Measurements from ENCODE around the gene CP. TPM values are rescaled to one million over a fixed set of nuclear protein-coding genes. Genes with fewer than 3 reads are reported as not detected.
A peak's percentile ranks its signal among the peaks of the same experiment; 100 is the strongest.

CP gene
- total and polyA plus RNA-seq, 9 of the 15 experiments (the other 6 are each of a cell fraction or from before 2014, with no cell fraction given) = 0.30 to 0.75 TPM; not detected in 7

DNA sequence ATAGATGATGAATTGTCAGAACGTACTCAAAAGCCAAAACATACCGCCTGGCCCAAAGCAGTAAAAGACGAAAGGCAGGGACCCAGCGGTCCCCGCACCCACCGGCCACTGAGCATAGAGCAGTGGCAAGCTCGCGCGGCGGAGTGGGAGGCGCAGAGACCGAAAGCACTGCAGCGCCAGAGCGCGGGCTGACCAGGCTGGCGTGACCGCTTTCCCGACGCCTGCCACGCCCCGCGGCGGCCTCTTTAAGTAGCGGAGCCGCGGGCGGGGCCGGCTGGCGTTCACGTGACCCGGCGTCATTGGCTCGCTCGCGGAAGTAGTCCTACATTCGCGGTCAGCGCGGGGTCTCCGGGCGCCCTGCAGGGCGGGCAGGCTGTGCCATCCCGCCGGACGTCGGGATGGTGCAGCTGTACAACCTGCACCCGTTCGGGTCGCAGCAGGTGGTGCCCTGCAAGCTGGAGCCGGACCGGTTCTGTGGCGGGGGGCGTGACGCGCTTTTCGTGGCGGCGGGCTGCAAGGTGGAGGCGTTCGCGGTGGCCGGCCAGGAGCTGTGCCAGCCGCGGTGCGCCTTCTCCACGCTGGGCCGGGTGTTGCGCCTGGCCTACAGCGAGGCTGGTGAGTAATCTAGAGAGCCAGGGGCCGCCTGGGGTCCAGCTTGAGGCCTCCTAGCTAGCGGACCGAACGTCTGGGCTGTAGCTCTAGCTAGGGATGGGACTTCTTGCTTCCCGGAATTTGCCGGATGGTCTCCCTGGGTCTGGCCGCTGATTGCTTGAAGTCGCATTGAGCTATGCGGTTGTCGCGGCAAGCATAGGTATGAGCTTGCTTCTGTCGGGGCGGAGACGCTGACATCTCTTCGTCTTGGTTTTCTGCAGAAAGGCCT is 92.1 kb downstream of the CP start, which contains the start of gene HPS3 (continued):
- peak; percentile 32; the same call in 1 of the 2 replicates for TF ChIP-seq E2F3 (CRISPR knock-in tag; IDR thresholded peaks at IDR 0.05)
- TF ChIP-seq CHD4 (IDR thresholded peaks at IDR 0.05; ENCODE audit: insufficient read depth, insufficient replicate concordance, low read depth, low read length, poor library complexity, severe bottlenecking) = no peak
- TF ChIP-seq NFIC (IDR thresholded peaks at IDR 0.05) = peak; percentile 27
- peak; percentile 78; the same call in 1 of the 2 replicates for TF ChIP-seq CTBP1 (IDR thresholded peaks at IDR 0.05; ENCODE audit: borderline replicate concordance)
- TF ChIP-seq PPARD (CRISPR knock-in tag; IDR thresholded peaks at IDR 0.05) = no peak
- no peak for TF ChIP-seq NCOA6 (IDR thresholded peaks at IDR 0.05)
- no peak; the same call in 1 of the 2 replicates for TF ChIP-seq MAX (CRISPR knock-in tag; IDR thresholded peaks at IDR 0.05)
- TF ChIP-seq, protein P1, sequence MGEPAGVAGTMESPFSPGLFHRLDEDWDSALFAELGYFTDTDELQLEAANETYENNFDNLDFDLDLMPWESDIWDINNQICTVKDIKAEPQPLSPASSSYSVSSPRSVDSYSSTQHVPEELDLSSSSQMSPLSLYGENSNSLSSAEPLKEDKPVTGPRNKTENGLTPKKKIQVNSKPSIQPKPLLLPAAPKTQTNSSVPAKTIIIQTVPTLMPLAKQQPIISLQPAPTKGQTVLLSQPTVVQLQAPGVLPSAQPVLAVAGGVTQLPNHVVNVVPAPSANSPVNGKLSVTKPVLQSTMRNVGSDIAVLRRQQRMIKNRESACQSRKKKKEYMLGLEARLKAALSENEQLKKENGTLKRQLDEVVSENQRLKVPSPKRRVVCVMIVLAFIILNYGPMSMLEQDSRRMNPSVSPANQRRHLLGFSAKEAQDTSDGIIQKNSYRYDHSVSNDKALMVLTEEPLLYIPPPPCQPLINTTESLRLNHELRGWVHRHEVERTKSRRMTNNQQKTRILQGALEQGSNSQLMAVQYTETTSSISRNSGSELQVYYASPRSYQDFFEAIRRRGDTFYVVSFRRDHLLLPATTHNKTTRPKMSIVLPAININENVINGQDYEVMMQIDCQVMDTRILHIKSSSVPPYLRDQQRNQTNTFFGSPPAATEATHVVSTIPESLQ (CRISPR knock-in tag; IDR thresholded peaks at IDR 0.05) = no peak; the same call in 1 of the 2 replicates
- peak; percentile 76; the same call in 1 of the 2 replicates for TF ChIP-seq KLF1 (tag; IDR thresholded peaks at IDR 0.05)
- no peak for TF ChIP-seq PHF21A (IDR thresholded peaks at IDR 0.05; ENCODE audit: borderline replicate concordance, low read depth)
- no peak for TF ChIP-seq DEAF1 (CRISPR knock-in tag; IDR thresholded peaks at IDR 0.05)
- TF ChIP-seq, protein P2, sequence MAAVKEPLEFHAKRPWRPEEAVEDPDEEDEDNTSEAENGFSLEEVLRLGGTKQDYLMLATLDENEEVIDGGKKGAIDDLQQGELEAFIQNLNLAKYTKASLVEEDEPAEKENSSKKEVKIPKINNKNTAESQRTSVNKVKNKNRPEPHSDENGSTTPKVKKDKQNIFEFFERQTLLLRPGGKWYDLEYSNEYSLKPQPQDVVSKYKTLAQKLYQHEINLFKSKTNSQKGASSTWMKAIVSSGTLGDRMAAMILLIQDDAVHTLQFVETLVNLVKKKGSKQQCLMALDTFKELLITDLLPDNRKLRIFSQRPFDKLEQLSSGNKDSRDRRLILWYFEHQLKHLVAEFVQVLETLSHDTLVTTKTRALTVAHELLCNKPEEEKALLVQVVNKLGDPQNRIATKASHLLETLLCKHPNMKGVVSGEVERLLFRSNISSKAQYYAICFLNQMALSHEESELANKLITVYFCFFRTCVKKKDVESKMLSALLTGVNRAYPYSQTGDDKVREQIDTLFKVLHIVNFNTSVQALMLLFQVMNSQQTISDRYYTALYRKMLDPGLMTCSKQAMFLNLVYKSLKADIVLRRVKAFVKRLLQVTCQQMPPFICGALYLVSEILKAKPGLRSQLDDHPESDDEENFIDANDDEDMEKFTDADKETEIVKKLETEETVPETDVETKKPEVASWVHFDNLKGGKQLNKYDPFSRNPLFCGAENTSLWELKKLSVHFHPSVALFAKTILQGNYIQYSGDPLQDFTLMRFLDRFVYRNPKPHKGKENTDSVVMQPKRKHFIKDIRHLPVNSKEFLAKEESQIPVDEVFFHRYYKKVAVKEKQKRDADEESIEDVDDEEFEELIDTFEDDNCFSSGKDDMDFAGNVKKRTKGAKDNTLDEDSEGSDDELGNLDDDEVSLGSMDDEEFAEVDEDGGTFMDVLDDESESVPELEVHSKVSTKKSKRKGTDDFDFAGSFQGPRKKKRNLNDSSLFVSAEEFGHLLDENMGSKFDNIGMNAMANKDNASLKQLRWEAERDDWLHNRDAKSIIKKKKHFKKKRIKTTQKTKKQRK (IDR thresholded peaks at IDR 0.05; ENCODE audit: borderline replicate concordance, low read depth, low read length) = no peak
- TF ChIP-seq, protein P3, sequence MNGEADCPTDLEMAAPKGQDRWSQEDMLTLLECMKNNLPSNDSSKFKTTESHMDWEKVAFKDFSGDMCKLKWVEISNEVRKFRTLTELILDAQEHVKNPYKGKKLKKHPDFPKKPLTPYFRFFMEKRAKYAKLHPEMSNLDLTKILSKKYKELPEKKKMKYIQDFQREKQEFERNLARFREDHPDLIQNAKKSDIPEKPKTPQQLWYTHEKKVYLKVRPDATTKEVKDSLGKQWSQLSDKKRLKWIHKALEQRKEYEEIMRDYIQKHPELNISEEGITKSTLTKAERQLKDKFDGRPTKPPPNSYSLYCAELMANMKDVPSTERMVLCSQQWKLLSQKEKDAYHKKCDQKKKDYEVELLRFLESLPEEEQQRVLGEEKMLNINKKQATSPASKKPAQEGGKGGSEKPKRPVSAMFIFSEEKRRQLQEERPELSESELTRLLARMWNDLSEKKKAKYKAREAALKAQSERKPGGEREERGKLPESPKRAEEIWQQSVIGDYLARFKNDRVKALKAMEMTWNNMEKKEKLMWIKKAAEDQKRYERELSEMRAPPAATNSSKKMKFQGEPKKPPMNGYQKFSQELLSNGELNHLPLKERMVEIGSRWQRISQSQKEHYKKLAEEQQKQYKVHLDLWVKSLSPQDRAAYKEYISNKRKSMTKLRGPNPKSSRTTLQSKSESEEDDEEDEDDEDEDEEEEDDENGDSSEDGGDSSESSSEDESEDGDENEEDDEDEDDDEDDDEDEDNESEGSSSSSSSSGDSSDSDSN (IDR thresholded peaks at IDR 0.05; ENCODE audit: borderline replicate concordance in 1 of 2, low read depth in 2 of 2, low read length in 2 of 2) = 0 out of 4 replicates have a peak, but pooled peaks of 1 of the 2 experiments have one; percentile 48
- TF ChIP-seq SMARCE1 (IDR thresholded peaks at IDR 0.05) = no peak
- TF ChIP-seq ZNF695 (CRISPR knock-in tag; IDR thresholded peaks at IDR 0.05) = no peak
